GM21390 (cell line): ENCODE data around the gene NOL9.
"Not testable (repeated sequence)": the region's sequence is repeated elsewhere in the genome, so short reads cannot be mapped to it uniquely, and the experiment has no call there.

Source experiments
- ATAC-seq: cut with Tn5 transposase; IDR thresholded peaks from one replicate; pipeline ENCODE4 v1.9.1; 2021; ENCODE audit not compliant: unreplicated experiment

NOL9 gene

GRCh38 chr1:6574025-6574620, 19.8 kb upstream of the NOL9 start:
- no peak for ATAC-seq

- no peak for ATAC-seq
Measured at GRCh38 chr1:6572653-6573383, 18.5 kb upstream of the NOL9 start.

GRCh38 chr1:6570987-6571386, 16.7 kb upstream of the NOL9 start:
- ATAC-seq, result no peak

- no peak for ATAC-seq
Measured at GRCh38 chr1:6570100-6570499, 15.8 kb upstream of the NOL9 start.

- no peak for ATAC-seq
Measured at GRCh38 chr1:6569033-6569432, 14.7 kb upstream of the NOL9 start.

GRCh38 chr1:6560267-6560666, 6.0 kb upstream of the NOL9 start:
- no peak for ATAC-seq

- not testable (repeated sequence) for ATAC-seq
Measured at GRCh38 chr1:6559161-6559560, 4.8 kb upstream of the NOL9 start.

- no peak for ATAC-seq
Measured at GRCh38 chr1:6557597-6557996, 3.3 kb upstream of the NOL9 start.

GRCh38 chr1:6554907-6555778, 830 bp upstream of the NOL9 start, which contains the start of gene TAS1R1:
TSS of gene TAS1R1 (plus strand) at chr1:6555307. CDS start at chr1:6555374, 67 bp downstream.
- no peak for ATAC-seq

- no peak for ATAC-seq
Measured at GRCh38 chr1:6547301-6547700, 7.0 kb downstream of the NOL9 start.

GRCh38 chr1:6546326-6546725, 8.0 kb downstream of the NOL9 start:
- no peak for ATAC-seq

- no peak for ATAC-seq
Measured at GRCh38 chr1:6545276-6546112, 8.8 kb downstream of the NOL9 start.

- no peak for ATAC-seq
Measured at GRCh38 chr1:6544831-6545230, 9.5 kb downstream of the NOL9 start.

- ATAC-seq, result no peak
Measured at GRCh38 chr1:6538956-6539355, 15.4 kb downstream of the NOL9 start.

GRCh38 chr1:6536291-6536690, 18.0 kb downstream of the NOL9 start:
- no peak for ATAC-seq

GRCh38 chr1:6535214-6535613, 19.1 kb downstream of the NOL9 start:
- ATAC-seq, result no peak

GRCh38 chr1:6534248-6534822, 20.0 kb downstream of the NOL9 start:
- no peak for ATAC-seq

GRCh38 chr1:6531996-6532395, 22.3 kb downstream of the NOL9 start:
- ATAC-seq, result no peak

GRCh38 chr1:6530504-6531160, 23.7 kb downstream of the NOL9 start:
- no peak for ATAC-seq

- ATAC-seq, result no peak
Measured at GRCh38 chr1:6528492-6528891, 25.8 kb downstream of the NOL9 start.
